ENCODE data around the gene MPP7. TPM values are rescaled to one million over a fixed set of nuclear protein-coding genes. Genes with fewer than 3 reads are reported as not detected.

The MPP7 gene
- total RNA-seq, 1 experiment from 2014 or later, result 0.56 TPM

GRCh38 chr10:28276384-28276783, 26.5 kb downstream of the MPP7 start:
- H3K27me3 ChIP-seq (ENCODE audit: low read length), result no peaks in the 10 kb centered on the region
- no peak overlapping the region for H3K4me2 ChIP-seq (ENCODE audit: low read depth, low read length, poor library complexity, severe bottlenecking)
- H3K4me1 ChIP-seq (ENCODE audit: low read length), result no peaks in the 10 kb centered on the region
- H3K9me3 ChIP-seq (ENCODE audit: low read length), result no peaks in the 10 kb centered on the region
- H3K27ac ChIP-seq (ENCODE audit: low read length), result no peak overlapping the region
- H4K20me1 ChIP-seq (ENCODE audit: insufficient read depth, low read depth, low read length), result no peaks in the 10 kb centered on the region
- no peak for DNase-seq
- H3K36me3 ChIP-seq (ENCODE audit: insufficient read depth, low read length), result no peaks in the 10 kb centered on the region
- H3K79me2 ChIP-seq (ENCODE audit: low read length), result no peaks in the 10 kb centered on the region
- H3K4me3 ChIP-seq (ENCODE audit: low read length), result no peak overlapping the region
- H2AFZ ChIP-seq (ENCODE audit: low read length), result no peak overlapping the region
- H3K9ac ChIP-seq (ENCODE audit: low read length), result no peak overlapping the region
- no peaks in the 10 kb centered on the region for H3K9me2 ChIP-seq (replicated peaks; ENCODE audit: insufficient read depth, low read length)

GRCh38 chr10:28274475-28274874, 28.4 kb downstream of the MPP7 start:
- Histone ChIP-seq H3K79me2 (ENCODE audit: low read length) (no peaks in the 10 kb centered on the region), H3K4me2 (ENCODE audit: low read depth, low read length, poor library complexity, severe bottlenecking) (no peak overlapping the region)

GRCh38 chr10:28273343-28273742, 29.5 kb downstream of the MPP7 start:
- Histone ChIP-seq H3K36me3 (ENCODE audit: insufficient read depth, low read length) (no peaks in the 10 kb centered on the region), H3K27me3 (ENCODE audit: low read length) (no peaks in the 10 kb centered on the region), H3K9me3 (ENCODE audit: low read length) (no peaks in the 10 kb centered on the region), H3K9ac (ENCODE audit: low read length) (no peak overlapping the region), H3K4me1 (ENCODE audit: low read length) (no peaks in the 10 kb centered on the region), H3K27ac (ENCODE audit: low read length) (no peak overlapping the region), H2AFZ (ENCODE audit: low read length) (no peak overlapping the region), H3K4me3 (ENCODE audit: low read length) (no peak overlapping the region), H4K20me1 (ENCODE audit: insufficient read depth, low read depth, low read length) (no peaks in the 10 kb centered on the region), H3K4me2 (ENCODE audit: low read depth, low read length, poor library complexity, severe bottlenecking) (no peak overlapping the region), H3K79me2 (ENCODE audit: low read length) (no peaks in the 10 kb centered on the region), H3K9me2 (replicated peaks; ENCODE audit: insufficient read depth, low read length) (no peaks in the 10 kb centered on the region)
- DNase-seq, result no peak

More at GRCh38 chr10:28274475-28274874, 28.4 kb downstream of the MPP7 start:
- Histone ChIP-seq H3K4me3 (ENCODE audit: low read length) (no peak overlapping the region), H3K27ac (ENCODE audit: low read length) (no peak overlapping the region), H3K4me1 (ENCODE audit: low read length) (no peaks in the 10 kb centered on the region), H3K36me3 (ENCODE audit: insufficient read depth, low read length) (no peaks in the 10 kb centered on the region), H3K9ac (ENCODE audit: low read length) (no peak overlapping the region), H3K9me2 (replicated peaks; ENCODE audit: insufficient read depth, low read length) (no peaks in the 10 kb centered on the region), H3K27me3 (ENCODE audit: low read length) (no peaks in the 10 kb centered on the region), H2AFZ (ENCODE audit: low read length) (no peak overlapping the region), H4K20me1 (ENCODE audit: insufficient read depth, low read depth, low read length) (no peaks in the 10 kb centered on the region), H3K9me3 (ENCODE audit: low read length) (no peaks in the 10 kb centered on the region)
- DNase-seq, result no peak

GRCh38 chr10:28269842-28270456, 32.9 kb downstream of the MPP7 start:
- Histone ChIP-seq H3K4me1 (ENCODE audit: low read length) (no peaks in the 10 kb centered on the region), H3K4me3 (ENCODE audit: low read length) (no peak overlapping the region), H4K20me1 (ENCODE audit: insufficient read depth, low read depth, low read length) (no peaks in the 10 kb centered on the region), H3K9me3 (ENCODE audit: low read length) (no peaks in the 10 kb centered on the region), H3K36me3 (ENCODE audit: insufficient read depth, low read length) (no peaks in the 10 kb centered on the region), H3K9me2 (replicated peaks; ENCODE audit: insufficient read depth, low read length) (no peaks in the 10 kb centered on the region), H3K79me2 (ENCODE audit: low read length) (no peaks in the 10 kb centered on the region), H3K27me3 (ENCODE audit: low read length) (no peaks in the 10 kb centered on the region), H2AFZ (ENCODE audit: low read length) (no peak overlapping the region), H3K9ac (ENCODE audit: low read length) (no peak overlapping the region), H3K27ac (ENCODE audit: low read length) (no peak overlapping the region), H3K4me2 (ENCODE audit: low read depth, low read length, poor library complexity, severe bottlenecking) (no peak overlapping the region)
- DNase-seq, result no peak

GRCh38 chr10:28266449-28267224, 36.2 kb downstream of the MPP7 start:
- Histone ChIP-seq H3K4me1 (ENCODE audit: low read length) (no peaks in the 10 kb centered on the region), H3K36me3 (ENCODE audit: insufficient read depth, low read length) (no peaks in the 10 kb centered on the region), H3K79me2 (ENCODE audit: low read length) (no peaks in the 10 kb centered on the region), H2AFZ (ENCODE audit: low read length) (no peak overlapping the region), H3K4me3 (ENCODE audit: low read length) (no peak overlapping the region), H3K4me2 (ENCODE audit: low read depth, low read length, poor library complexity, severe bottlenecking) (no peak overlapping the region), H3K27ac (ENCODE audit: low read length) (no peak overlapping the region), H3K27me3 (ENCODE audit: low read length) (no peaks in the 10 kb centered on the region), H3K9me3 (ENCODE audit: low read length) (no peaks in the 10 kb centered on the region), H3K9me2 (replicated peaks; ENCODE audit: insufficient read depth, low read length) (no peaks in the 10 kb centered on the region), H4K20me1 (ENCODE audit: insufficient read depth, low read depth, low read length) (no peaks in the 10 kb centered on the region), H3K9ac (ENCODE audit: low read length) (no peak overlapping the region)
- no peak for DNase-seq

- Histone ChIP-seq H4K20me1 (ENCODE audit: insufficient read depth, low read depth, low read length) (no peaks in the 10 kb centered on the region), H3K27me3 (ENCODE audit: low read length) (no peaks in the 10 kb centered on the region), H3K9ac (ENCODE audit: low read length) (no peak overlapping the region), H3K36me3 (ENCODE audit: insufficient read depth, low read length) (no peaks in the 10 kb centered on the region), H3K4me1 (ENCODE audit: low read length) (no peaks in the 10 kb centered on the region), H3K27ac (ENCODE audit: low read length) (no peak overlapping the region), H3K4me2 (ENCODE audit: low read depth, low read length, poor library complexity, severe bottlenecking) (no peak overlapping the region), H3K9me3 (ENCODE audit: low read length) (no peaks in the 10 kb centered on the region), H3K9me2 (replicated peaks; ENCODE audit: insufficient read depth, low read length) (no peaks in the 10 kb centered on the region), H3K4me3 (ENCODE audit: low read length) (no peak overlapping the region), H2AFZ (ENCODE audit: low read length) (no peak overlapping the region), H3K79me2 (ENCODE audit: low read length) (no peaks in the 10 kb centered on the region)
- DNase-seq, result no peak
Measured at GRCh38 chr10:28263136-28263857, 39.6 kb downstream of the MPP7 start.

GRCh38 chr10:28256776-28257175, 46.1 kb downstream of the MPP7 start:
- Histone ChIP-seq H3K9me2 (replicated peaks; ENCODE audit: insufficient read depth, low read length) (no peaks in the 10 kb centered on the region), H3K9ac (ENCODE audit: low read length) (no peak overlapping the region), H3K4me2 (ENCODE audit: low read depth, low read length, poor library complexity, severe bottlenecking) (no peak overlapping the region), H3K36me3 (ENCODE audit: insufficient read depth, low read length) (no peaks in the 10 kb centered on the region), H3K9me3 (ENCODE audit: low read length) (no peaks in the 10 kb centered on the region), H3K4me1 (ENCODE audit: low read length) (no peaks in the 10 kb centered on the region), H3K79me2 (ENCODE audit: low read length) (no peaks in the 10 kb centered on the region), H2AFZ (ENCODE audit: low read length) (no peak overlapping the region), H4K20me1 (ENCODE audit: insufficient read depth, low read depth, low read length) (no peaks in the 10 kb centered on the region), H3K27me3 (ENCODE audit: low read length) (no peaks in the 10 kb centered on the region), H3K27ac (ENCODE audit: low read length) (no peak overlapping the region), H3K4me3 (ENCODE audit: low read length) (no peak overlapping the region)
- DNase-seq, result no peak

GRCh38 chr10:28254290-28254985, 48.4 kb downstream of the MPP7 start:
- Histone ChIP-seq H3K9me3 (ENCODE audit: low read length) (no peaks in the 10 kb centered on the region), H4K20me1 (ENCODE audit: insufficient read depth, low read depth, low read length) (no peaks in the 10 kb centered on the region), H3K9me2 (replicated peaks; ENCODE audit: insufficient read depth, low read length) (no peaks in the 10 kb centered on the region), H3K4me1 (ENCODE audit: low read length) (no peaks in the 10 kb centered on the region), H3K27me3 (ENCODE audit: low read length) (no peaks in the 10 kb centered on the region), H3K79me2 (ENCODE audit: low read length) (no peaks in the 10 kb centered on the region), H3K4me2 (ENCODE audit: low read depth, low read length, poor library complexity, severe bottlenecking) (no peak overlapping the region), H3K27ac (ENCODE audit: low read length) (no peak overlapping the region), H3K4me3 (ENCODE audit: low read length) (no peak overlapping the region), H2AFZ (ENCODE audit: low read length) (no peak overlapping the region), H3K9ac (ENCODE audit: low read length) (no peak overlapping the region), H3K36me3 (ENCODE audit: insufficient read depth, low read length) (no peaks in the 10 kb centered on the region)
- no peak for DNase-seq

Measured in Karpas-422 (cell line).